Measurements from ENCODE around the gene ABCB6.

DNA sequence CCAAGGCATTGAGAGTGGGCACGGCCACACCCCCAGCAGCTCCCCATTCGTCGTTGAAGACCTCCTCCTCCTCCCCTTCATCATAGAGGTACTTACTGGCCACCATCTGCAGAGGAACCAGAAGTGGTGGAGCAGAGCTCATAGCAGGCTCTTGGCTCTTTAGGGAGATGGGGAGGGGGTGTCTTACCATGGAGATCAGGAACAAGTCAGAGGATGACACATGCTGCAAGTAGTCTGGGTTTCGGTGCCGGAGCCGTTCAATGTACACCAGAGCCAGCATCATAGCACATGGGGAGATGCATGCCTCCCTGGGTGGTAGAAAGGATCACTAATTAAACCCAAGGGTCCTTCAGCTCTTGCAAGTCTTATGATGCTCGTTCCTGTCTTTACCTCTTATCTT is 44.0 kb downstream of the ABCB6 start:
- TF ChIP-seq, protein P1, sequence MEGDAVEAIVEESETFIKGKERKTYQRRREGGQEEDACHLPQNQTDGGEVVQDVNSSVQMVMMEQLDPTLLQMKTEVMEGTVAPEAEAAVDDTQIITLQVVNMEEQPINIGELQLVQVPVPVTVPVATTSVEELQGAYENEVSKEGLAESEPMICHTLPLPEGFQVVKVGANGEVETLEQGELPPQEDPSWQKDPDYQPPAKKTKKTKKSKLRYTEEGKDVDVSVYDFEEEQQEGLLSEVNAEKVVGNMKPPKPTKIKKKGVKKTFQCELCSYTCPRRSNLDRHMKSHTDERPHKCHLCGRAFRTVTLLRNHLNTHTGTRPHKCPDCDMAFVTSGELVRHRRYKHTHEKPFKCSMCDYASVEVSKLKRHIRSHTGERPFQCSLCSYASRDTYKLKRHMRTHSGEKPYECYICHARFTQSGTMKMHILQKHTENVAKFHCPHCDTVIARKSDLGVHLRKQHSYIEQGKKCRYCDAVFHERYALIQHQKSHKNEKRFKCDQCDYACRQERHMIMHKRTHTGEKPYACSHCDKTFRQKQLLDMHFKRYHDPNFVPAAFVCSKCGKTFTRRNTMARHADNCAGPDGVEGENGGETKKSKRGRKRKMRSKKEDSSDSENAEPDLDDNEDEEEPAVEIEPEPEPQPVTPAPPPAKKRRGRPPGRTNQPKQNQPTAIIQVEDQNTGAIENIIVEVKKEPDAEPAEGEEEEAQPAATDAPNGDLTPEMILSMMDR (IDR thresholded peaks at IDR 0.05; ENCODE audit: insufficient read depth, low read length, poor library complexity, severe bottlenecking), result no peak
- no peak for TF ChIP-seq EZH2phosphoT487 (conservative IDR thresholded peaks at IDR 0.05; ENCODE audit: low read length)
